HG03354 (cell line): ENCODE data around the gene ERC2.
"Not testable (repeated sequence)": the region's sequence is repeated elsewhere in the genome, so short reads cannot be mapped to it uniquely, and the experiment has no call there.

ENCODE experiments used
- ATAC-seq: cut with Tn5 transposase; IDR thresholded peaks from one replicate; pipeline ENCODE4 v1.9.1; 2021; ENCODE audit warnings: mild to moderate bottlenecking; ENCODE audit not compliant: unreplicated experiment, poor library complexity, severe bottlenecking

The ERC2 gene

GRCh38 chr3:56054844-56055243 lies 413.4 kb downstream of the ERC2 start:
- no peak for ATAC-seq

- no peak for ATAC-seq
Measured at GRCh38 chr3:56053727-56054126, 414.5 kb downstream of the ERC2 start.

- no peak for ATAC-seq
Measured at GRCh38 chr3:56052188-56052587, 416.1 kb downstream of the ERC2 start.

GRCh38 chr3:56051052-56051451 lies 417.2 kb downstream of the ERC2 start:
- ATAC-seq = no peak

- ATAC-seq = no peak
Measured at GRCh38 chr3:56048946-56049345, 419.3 kb downstream of the ERC2 start.

GRCh38 chr3:56048331-56048730 lies 419.9 kb downstream of the ERC2 start:
- ATAC-seq = no peak

- ATAC-seq = no peak
Measured at GRCh38 chr3:56042326-56042951, 425.8 kb downstream of the ERC2 start.

- ATAC-seq = no peak
Measured at GRCh38 chr3:56025326-56025725, 442.9 kb downstream of the ERC2 start.

- ATAC-seq = no peak
Measured at GRCh38 chr3:56023546-56023945, 444.7 kb downstream of the ERC2 start.

GRCh38 chr3:56022619-56023018 lies 445.6 kb downstream of the ERC2 start:
- ATAC-seq = no peak

GRCh38 chr3:56019490-56020146 lies 448.6 kb downstream of the ERC2 start:
- ATAC-seq = no peak

- ATAC-seq = not testable (repeated sequence)
Measured at GRCh38 chr3:56015374-56015773, 452.9 kb downstream of the ERC2 start.

GRCh38 chr3:56012721-56013120 lies 455.5 kb downstream of the ERC2 start:
- no peak for ATAC-seq

GRCh38 chr3:56005196-56005805 lies 463.0 kb downstream of the ERC2 start:
- ATAC-seq = no peak

- no peak for ATAC-seq
Measured at GRCh38 chr3:56003129-56003528, 465.1 kb downstream of the ERC2 start.

GRCh38 chr3:56001991-56002390 lies 466.3 kb downstream of the ERC2 start:
- no peak for ATAC-seq

- ATAC-seq = no peak
Measured at GRCh38 chr3:56001537-56001936, 466.7 kb downstream of the ERC2 start.

- no peak for ATAC-seq
Measured at GRCh38 chr3:55989366-55989765, 478.9 kb downstream of the ERC2 start.

- ATAC-seq = no peak
Measured at GRCh38 chr3:55988905-55989304, 479.4 kb downstream of the ERC2 start.

- no peak for ATAC-seq
Measured at GRCh38 chr3:55984626-55985025, 483.6 kb downstream of the ERC2 start.

- ATAC-seq = no peak
Measured at GRCh38 chr3:55978953-55979352, 489.3 kb downstream of the ERC2 start.
